Measurements from ENCODE around the gene FER.

GRCh38 chr5:108727236-108727650 is 20.5 kb upstream of the FER start:
- TF ChIP-seq CTCF (IDR thresholded peaks at IDR 0.05), result no peak
- no peak for TF ChIP-seq POLR2A (IDR thresholded peaks at IDR 0.05)
